Frontal cortex (tissue), 4 donors: ENCODE data around the gene GJB6. TPM values are rescaled to one million over a fixed set of nuclear protein-coding genes. Genes with fewer than 3 reads are reported as not detected.

Experiments
- DNase-seq, 2 donors: peaks; one replicate each; pipeline ENCODE4 v3.0.0; 2012; ENCODE audit warnings: low spot score in 2 of 2
- FAIRE-seq: peaks from 2 replicates; lab custom pipeline; 2012; peaks lifted over from hg19 to GRCh38; lab: Jason Lieb, UNC
- total RNA-seq: library from RNA; depleted of rRNA; stranded (reverse); fragments of >200 nt; gene quantifications from one replicate; pipeline ENCODE4 v1.2.3, GENCODE V29; 2014
- donor health status: control.
- donor health status: control.
- donor health status: control.

Gene GJB6
- total RNA-seq, 1 donor from 2014 or later: 12.6 TPM

DNA sequence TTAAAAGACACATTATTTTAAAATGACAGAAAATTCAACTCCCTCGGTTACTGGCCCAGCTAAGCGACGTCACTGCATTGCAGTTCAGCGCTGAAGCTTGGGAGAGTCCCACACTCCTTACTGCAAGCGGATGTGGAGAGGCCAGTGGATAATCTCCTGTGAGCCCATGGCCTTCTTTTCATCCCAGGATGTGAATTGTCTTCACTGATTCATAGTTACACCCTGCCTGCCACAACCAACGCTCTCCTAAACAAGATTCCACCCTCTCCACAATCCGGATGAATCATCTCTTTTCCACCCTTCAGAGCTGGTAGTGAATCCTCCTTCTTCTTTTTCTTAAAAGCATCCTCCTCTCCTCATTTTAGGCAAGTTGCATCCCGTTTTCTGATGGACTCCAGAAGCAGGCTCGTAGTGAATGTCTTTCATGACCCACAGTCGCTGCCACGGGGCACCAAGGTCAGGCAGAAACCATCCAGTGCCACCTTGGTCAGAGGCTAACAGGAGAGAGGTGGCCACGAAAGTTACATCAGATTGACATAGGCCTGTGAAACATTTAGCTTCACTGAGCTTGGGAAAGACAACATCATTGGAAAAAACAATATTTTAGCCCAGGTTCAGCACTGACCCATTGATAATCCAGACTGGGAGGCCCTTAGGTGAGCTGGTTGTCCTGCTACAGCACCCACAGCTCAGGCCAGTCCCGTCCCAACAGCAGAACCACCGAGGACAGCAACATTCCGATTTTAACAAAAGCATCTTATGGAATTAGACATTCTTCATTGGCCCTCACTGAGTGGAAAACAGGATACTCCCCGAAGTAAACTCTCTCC, 41.4 kb downstream of the GJB6 start:
- FAIRE-seq (no peak), DNase-seq (no peak)

DNA sequence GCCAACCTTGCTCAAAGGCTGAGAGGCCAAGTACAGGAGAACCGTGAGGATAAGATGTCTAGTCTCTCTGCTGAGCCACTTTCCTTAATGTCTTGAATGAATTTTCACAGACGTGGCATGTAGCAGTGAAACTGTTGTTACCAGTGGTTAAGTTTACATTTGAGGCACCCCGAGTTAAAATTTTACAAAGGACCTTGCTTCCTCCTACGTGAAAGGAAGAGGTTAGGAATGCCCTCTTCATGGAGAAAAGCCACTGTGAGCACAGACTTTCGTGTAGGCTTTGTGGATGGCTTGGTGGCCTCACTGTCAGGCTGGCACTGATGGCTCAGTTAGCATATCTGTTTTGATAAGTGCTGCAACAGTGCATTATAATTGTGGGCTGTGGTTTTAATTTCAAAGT, 42.0 kb downstream of the GJB6 start:
- no peak for FAIRE-seq

DNA sequence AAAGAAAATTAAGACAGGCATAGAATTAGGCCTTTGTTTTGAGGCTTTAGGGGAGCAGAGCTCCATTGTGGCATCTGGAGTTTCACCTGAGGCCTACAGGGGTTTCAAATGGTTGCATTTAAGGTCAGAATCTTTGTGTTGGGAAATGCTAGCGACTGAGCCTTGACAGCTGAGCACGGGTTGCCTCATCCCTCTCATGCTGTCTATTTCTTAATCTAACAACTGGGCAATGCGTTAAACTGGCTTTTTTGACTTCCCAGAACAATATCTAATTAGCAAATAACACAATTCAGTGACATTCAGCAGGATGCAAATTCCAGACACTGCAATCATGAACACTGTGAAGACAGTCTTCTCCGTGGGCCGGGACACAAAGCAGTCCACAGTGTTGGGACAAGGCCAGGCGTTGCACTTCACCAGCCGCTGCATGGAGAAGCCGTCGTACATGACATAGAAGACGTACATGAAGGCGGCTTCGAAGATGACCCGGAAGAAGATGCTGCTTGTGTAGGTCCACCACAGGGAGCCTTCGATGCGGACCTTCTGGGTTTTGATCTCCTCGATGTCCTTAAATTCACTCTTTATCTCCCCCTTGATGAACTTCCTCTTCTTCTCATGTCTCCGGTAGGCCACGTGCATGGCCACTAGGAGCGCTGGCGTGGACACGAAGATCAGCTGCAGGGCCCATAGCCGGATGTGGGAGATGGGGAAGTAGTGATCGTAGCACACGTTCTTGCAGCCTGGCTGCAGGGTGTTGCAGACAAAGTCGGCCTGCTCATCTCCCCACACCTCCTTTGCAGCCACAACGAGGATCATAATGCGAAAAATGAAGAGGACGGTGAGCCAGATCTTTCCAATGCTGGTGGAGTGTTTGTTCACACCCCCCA, 43.2 kb downstream of the GJB6 start:
- FAIRE-seq: no peak
- no peak for DNase-seq

More for the DNA sequence above, 42.0 kb downstream of the GJB6 start:
- no peak for DNase-seq

DNA sequence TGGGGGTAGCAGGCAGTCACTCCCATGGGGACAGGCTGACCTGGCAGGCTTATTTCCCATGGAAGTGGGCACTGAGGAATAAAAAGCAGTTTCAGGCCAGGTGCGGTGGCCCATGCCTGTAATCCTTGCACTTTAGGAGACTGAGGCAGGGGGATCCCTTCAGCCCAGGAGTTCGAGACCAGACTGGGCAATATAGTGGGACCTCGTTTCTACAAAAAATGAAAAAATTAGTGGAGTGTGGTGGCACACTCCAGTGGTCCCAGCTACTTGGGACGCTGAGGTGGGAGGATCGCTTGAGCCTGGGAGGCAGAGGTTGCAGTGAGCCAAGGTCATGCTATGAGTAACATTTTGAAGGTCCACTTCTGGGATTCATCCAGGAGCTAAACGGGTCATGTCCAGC, 45.3 kb downstream of the GJB6 start:
- DNase-seq (no peak), FAIRE-seq (no peak)

DNA sequence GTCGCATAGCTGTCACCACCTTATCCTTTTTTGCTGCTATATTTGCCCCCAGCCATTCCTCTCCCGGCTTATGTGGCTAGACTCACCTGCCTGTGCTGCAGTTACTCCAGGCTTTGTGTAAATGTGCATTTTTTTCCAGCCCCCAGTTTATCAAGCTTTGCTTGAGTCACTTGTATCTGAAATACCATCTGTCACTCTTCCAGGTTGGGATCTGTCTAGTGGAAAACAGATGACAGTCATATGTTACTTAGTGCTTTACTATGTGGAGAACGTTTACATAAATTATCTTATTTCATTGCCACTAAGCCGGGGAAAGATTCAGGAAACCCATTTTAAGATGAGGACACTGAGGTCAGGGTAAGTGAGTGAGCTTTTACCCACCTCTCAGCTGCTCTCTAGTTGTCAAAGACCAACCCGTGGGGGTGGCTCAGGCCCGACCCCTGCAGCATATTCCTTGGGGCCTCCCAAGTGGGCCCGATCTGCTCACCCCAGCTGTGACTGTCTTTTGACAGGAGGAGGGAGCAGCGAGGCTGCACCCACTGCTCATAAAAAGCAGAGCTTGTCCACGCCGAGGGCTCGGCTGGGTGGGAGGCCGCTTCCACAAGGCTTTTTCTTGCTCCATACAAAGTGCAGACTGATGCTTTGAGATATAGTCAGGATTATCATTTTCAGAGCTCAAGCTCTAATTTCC, 46.6 kb downstream of the GJB6 start:
- no peak for DNase-seq
- FAIRE-seq: no peak

DNA sequence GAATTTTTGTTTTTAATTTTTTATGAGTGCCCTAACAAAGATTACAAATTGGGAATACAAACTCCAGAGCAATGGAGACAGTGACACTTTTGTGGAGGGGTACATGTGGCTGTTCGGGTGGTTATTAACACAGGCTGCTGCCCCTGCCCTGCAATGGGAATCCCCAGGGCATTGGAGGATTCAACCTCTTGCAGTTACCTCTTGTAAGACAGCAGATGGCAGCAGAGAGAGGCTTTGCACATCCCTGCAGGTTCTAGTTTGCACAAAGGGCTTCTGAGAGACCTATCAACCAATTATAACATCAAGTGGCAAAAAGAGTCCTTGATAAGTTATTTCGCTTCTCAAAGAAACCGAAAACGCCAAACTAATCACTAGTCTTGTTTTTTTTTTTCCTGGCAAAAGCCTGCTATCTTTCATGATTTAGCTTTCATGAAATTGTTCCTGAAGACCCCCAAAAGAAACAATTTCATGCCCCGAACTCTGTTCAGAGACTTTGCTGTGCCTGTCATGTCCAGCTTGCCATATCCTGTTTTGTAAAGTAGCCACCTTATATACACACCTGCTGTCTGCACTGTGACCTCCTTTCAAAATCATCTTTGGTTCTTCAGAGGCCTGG, 49.8 kb downstream of the GJB6 start:
- DNase-seq: peak; percentile 64 to 78
- no peak for FAIRE-seq

DNA sequence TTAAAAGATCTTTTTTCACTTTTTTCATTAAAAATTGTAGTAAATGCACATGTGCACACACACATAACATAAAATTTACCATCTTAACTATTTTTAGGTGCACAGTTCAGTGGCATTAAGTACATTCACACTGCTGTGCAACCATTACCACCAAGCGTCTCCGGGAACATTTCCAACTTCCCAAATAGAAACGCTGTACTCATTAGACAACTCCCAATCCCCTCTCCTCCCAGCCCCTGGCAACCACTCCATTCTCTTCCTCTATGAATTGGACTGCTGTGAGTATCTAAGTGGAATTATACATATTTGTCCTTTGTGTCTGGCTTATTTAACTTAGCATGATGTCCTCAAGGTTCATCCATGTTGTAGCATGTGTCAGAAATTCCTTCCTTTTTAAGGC, 50.9 kb downstream of the GJB6 start:
- DNase-seq (no peak), FAIRE-seq (no peak)

DNA sequence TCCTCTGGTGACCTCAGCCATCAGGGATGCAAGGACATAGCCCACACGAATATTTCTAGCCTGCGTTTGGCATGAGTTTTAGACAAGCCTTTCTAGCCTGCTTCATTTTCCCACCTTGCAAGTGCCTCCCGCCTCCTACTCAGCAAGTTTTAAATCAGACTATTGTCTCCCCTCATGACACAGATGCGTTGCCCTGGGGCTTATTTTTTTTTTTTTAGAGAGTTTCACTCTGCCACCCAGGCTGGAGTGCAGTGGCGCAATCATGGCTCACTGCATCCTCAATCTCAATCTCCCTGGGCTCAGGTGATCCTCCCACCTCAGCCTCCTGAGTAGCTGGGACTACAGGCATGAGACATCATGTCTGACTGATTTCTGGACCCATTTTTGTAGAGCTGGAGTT, 54.0 kb downstream of the GJB6 start:
- FAIRE-seq: no peak
- DNase-seq: no peak

DNA sequence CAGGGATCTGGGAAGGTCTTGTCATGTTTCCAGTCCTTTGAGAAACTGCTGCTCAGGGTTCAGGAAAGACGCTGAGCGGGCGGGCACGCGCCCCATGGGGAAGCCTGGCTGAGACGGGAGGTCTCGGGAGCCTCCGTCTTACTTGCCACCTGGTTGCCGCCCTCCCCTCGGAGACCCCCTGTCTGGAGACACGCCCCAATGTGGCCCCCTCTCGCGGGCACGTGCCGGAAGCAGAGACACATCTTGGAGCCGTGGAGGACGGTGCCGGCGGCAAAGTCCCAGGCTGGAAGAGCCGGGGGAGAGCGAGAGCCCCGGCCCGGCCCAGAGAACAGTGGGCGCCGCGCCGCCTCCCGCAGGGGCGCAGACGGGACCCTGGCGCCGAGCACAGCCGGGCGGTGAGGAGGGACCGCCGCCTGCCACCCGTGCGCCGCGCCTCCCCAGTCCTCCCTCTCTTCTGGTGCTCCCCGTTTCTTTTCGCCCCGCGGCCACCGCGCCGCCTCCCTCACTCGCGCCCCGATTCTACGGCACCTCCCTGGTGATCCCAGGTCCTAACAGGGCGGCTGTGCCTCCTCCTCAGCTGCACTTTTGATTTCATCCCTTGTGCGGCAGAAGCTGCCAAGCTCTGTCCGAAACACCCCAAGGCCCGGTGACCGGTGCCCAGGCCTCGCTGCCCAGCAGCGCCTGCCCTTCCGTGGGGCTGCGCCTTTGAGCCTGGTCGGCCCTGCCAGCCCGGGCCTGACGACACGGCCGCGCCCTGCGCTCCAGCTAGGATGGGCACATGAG, 54.9 kb downstream of the GJB6 start:
- FAIRE-seq (no peak), DNase-seq (no peak)

DNA sequence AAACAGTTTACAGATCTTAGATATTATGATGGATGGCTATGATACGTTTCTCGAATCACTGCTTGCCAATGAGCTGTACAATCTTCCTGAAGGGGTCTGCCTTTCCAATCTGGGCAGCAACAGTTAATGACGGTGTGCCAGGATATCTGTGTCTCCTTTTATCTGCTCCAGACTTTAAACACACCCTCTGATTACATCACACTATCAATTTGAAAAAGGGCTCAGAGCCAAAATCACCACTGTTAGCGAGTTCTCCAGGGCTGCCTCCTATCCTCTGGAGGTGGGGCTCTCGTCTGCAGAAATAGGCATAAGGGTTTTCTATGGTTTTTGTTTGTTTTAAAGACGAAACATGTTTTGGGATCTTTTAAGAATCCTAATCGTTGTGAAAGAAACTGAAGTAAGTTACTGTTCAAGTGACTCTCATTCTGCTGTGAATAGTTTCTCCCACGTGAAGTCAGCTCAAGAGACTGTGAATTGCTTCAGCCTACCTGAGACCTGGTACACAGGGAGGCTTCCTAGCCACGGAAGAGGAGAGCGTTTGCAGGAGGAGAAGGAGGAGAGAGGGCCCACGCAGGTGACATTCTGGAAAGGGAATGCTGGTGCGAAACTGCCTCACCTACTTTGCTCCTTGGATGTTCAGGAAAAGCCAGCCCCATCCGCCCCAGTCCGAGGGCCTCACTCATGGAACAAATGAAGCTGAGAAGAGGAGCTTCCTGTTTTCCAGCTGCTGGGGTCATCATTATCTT, 56.0 kb downstream of the GJB6 start:
- no peak for FAIRE-seq
- no peak for DNase-seq

DNA sequence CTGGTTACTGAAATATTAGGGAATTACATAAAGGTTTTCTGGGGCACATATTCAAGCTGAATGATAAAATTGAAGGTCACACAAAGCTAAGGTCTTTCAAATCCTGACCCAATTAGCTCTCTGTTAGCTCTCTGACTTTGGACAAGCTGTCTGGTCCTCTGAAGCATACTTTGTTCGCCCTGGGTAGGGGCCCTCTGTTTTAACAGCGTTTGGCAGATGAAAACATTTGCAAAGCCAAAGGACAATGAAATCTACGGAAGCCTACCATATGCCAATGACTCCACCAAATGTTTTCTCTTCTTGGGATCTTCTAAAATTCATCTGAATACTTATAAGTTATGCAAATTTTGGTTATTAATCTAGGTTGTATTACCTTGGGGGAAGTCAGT, 56.7 kb downstream of the GJB6 start:
- no peak for FAIRE-seq
- no peak for DNase-seq

DNA sequence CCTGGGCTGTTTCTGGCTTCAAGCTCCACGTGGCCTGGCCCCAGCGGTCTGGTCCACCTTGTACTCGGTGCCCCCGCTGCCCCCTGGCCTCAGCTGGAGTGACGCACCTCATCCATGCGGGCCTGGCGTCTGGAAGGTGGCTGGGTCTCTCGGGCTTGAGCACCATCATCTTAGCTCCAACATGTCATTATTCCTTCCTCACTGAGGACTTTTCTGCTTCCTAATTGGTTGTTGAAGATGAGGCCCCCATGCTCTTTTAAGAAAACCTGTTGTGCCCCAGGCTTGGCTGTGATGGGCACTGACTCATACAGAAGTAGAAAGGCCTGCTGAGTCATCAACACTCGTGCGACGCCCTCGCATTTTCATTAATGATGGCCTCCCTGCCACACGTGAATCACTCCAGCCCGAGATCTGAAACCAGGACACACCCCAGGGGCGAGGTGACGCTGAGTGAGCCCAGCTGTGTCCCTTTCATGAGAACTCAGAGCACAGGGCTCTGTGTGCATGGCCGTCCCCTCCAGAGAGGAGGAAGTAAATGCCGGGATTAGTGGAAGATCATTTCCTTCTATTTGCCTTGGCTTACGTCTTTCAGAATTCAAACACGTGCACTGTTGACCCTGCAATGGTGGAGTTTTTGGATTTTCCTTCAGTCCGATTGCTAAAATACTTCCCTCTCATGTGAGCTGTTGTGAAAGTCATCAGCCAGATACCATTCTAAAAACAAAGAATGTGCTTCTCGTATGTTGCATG, 57.3 kb downstream of the GJB6 start:
- DNase-seq: no peak

DNA sequence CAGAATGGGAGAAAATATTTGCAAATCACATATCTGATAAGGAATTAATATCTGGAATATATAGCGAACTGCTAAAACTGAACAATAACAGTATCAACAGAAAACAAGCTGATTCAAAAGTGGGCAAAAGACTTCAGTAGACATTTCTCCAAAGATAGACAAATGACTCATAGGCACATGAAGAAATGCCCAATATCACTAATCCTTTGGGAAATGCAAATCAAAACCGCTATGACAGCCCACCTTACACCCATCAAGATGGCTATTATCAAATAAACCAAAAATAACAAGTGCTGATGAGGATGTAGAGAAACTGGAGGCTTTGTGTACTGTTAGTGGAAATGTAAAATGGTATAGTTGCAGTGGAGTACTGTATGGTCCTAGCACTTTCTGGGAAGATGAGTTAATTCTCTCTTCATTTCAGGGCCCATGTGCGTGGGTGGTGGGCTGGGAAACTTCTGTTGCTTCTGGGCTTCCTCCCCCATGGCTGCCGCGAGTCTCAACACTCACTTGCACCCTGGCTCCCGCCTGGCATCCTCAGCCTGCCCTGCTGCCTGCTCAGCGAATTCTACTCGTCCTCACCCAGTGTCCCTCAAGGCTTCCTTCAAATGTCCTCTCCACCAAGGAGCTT, 58.9 kb downstream of the GJB6 start:
- DNase-seq (no peak), FAIRE-seq (no peak)

More for the DNA sequence above, 57.3 kb downstream of the GJB6 start:
- FAIRE-seq: no peak
